HG02943 (cell line): ENCODE results near the gene SLC22A23.

Source experiments
- ATAC-seq: cut with Tn5 transposase; IDR thresholded peaks from one replicate; pipeline ENCODE4 v1.9.1; 2021; ENCODE audit warnings: mild to moderate bottlenecking, low read depth, moderate library complexity; ENCODE audit not compliant: unreplicated experiment

SLC22A23 gene

GRCh38 chr6:3326184-3326971, 130.5 kb downstream of the SLC22A23 start:
- ATAC-seq: no peak

DNA sequence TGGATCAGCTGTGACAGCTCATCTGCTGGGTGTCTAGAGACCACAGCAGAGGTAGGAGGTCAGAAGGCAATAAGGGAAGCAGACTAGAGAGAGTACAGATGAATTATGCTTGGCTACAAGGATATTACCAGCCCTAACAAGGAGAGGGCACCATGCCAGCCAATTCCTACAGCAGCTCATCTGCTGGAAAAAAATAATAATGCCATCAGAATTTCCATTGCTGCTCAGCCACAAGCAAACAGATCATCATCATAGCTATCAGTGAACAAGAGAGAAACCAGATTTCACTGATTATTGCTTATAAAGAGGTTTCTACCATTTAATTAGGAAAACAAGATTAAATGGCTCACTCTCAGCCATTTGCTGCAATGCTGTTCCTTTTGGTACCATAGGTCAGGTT, 131.6 kb downstream of the SLC22A23 start:
- no peak for ATAC-seq

DNA sequence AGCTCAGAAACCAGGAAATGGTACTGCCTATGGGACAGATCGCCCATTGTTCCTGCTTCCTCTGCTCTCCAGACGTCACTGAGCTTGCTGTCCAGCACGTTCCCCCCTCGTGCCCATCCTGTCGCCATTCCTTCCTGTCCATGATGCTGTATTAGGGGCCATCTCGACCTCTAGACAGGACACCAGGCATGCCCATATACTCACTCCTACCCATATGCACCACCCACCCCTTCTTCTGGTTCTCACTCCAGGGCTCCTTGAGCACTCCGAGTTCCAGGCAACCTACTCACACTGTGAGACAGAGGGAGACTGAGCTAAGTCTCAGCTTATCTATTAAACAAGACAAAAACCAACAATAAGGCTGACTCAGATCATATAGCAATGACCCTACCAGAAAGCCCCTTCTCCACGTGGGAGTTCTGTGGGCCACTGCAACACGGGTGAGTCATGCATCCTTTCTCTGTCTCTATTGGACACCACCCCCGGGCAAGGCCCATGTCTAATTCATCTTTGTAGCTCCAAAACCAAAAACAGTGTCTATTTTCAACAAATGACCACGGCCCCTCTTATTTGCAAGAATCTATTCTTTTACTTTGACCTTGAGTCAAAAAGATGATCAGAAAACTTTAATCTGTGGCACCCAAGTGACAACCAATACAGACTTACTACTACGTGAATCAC, 132.4 kb downstream of the SLC22A23 start:
- ATAC-seq: no peak

DNA sequence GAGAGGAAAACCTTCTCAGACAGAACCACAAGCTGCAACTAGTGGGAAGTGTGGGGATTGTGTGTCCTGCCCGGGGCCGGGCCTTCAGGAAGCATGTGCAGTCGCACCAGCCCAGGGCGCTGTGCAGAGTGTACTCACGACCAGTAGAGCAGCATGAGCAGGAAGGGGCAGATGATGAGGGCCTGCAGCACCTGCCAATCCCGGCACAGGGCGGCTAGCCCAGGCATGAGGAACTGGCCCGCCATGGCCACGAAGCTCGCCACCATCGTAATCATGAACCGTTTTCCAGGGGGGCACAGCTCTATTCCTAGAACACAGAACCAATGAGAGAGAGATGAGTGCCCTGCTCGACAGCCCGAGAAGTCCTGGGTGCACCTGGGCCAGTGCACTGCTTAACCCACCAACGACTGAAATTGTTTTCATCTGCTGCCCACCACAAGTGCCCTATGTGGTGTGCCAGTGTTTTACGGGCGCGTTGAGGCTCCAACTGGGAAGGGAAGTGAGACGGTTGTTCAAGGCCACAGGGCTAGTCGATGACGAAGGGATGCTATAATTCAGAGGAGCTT, 133.1 kb downstream of the SLC22A23 start:
- no peak for ATAC-seq

- no peak for ATAC-seq
Observed at GRCh38 chr6:3323148-3323547, 133.7 kb downstream of the SLC22A23 start.

GRCh38 chr6:3322366-3322890, 134.4 kb downstream of the SLC22A23 start:
- ATAC-seq: no peak

GRCh38 chr6:3321875-3322274, 135.0 kb downstream of the SLC22A23 start:
- no peak for ATAC-seq

- ATAC-seq: no peak
Observed at GRCh38 chr6:3321042-3321441, 135.8 kb downstream of the SLC22A23 start.

DNA sequence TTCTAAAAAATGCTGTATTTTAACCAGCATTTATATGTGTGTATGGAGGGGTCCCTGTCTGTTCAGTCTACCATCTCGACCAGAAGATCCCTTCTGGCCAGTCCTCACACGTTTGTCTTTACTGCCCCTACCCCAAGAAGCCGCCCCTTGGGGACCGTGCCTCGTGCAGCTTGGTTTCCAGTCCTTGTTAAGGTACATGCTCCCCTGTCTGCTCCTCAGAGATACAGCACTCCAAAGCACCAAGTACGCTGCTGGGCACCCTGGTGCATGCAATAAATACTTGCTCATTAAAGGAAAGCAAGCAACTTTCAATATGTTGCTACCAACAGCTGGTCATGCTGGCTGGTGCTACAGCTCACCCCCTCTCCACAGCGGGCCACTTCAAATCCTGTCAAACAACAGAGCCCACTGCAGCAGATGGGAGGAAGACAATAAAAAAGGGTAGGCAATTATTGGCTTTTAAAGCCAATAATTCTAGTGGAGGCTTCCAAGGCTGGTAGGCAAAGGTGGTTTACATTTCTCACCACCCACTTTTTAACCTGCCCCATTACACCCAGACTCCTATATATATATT, 136.5 kb downstream of the SLC22A23 start:
- no peak for ATAC-seq

DNA sequence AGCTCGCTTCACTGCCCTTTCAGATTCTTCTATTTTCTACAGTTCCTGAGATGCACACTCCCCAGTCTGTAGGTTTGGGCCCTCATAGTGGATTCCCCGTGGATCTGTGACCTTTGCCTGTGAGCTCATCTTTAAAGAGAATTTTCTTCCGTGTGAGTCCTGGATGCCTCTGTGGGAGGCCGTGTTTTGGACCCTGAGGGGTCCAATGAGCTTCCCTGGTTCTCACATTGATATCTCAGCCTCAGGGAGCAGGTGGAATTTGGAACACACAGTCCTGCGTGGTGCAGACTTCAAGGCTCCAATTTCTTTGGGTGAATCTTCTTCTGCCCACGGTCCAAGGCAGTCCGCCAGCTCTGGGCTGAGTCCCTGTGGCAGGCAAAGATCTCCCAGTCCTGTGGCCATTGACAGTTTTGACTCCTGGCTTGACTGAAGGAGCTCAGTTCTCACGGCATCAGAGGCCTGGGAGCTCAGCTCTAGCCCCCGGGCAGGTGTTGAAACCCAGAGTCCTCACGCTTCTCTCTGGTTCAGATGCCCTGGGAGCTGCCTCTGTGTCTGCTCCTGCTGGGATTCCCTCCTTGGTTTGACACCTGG, 137.1 kb downstream of the SLC22A23 start:
- ATAC-seq: no peak

DNA sequence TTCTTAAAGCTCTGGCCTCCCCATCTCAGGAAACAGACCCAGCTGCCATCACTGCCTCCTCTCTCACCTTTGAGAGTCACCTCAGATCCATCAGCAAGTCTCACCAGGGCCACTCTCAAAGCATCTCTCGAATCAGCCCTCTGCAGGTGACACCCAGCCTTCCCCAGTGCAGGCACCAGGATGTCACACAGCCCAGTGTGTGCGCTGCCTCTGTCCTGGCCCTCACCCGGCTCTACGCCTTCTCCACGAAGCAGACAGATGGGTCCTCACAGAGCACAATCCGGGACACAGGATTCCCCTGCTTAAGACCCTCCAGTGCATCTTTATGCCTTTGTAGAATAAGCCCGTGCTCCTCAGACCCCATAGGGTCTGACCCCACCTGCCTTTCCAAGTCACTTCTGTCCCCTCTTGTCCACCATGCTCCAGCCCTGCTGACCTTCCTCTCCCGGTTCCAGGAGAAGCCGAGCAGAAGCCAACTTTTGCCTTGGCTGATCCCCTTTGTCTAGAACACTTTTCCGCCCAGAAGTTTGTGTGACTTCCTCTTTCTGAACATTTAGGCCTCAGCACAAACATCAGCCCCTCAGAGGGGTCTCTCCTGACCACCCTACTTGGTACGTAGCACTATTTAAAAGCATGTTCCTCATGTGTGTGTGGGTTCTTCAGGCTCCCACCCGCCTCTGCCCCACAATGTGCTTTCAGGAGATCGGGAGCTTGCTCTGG, 137.9 kb downstream of the SLC22A23 start:
- ATAC-seq: no peak

- no peak for ATAC-seq
Observed at GRCh38 chr6:3318226-3318625, 138.6 kb downstream of the SLC22A23 start.

- no peak for ATAC-seq
Observed at GRCh38 chr6:3317741-3318211, 139.1 kb downstream of the SLC22A23 start.

DNA sequence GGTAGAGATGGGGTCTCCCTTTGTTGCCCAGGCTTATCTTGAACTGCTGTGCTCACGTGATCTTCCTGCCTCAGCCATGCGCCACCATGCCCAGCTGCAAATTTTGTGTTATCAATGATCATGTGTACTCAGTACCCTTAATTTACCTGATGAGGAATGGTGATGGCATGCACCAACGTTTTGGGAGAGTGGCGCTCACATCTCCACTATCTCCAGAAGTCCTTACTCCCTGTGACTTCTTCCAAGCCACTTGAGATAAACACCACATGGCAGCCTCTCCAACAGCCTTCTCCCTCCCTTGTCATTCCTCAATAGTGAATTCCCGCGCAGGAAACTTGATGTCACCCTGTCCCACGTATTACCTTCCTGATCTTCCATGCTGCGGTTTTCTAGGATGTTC, 140.0 kb downstream of the SLC22A23 start:
- ATAC-seq: no peak

DNA sequence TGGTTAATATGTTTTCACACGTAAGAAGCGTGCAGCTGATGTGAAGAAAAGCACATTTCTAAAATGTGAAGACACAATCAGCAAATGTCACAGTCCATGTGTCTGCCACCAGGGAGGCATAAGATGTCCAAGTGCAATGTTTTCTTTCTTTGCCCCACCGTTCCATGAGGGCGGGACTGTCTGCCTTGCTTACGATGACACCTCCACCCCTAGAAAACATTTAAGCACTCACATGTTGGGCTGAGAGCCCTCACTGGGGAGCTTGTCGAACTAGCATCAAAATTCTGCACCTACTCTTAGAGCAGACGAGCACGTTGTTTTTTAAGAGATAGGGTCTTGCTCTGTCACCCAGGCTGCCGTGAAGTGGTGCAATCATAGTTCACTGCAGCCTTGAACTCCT, 140.5 kb downstream of the SLC22A23 start:
- no peak for ATAC-seq

- ATAC-seq: no peak
Observed at GRCh38 chr6:3315841-3316240, 141.0 kb downstream of the SLC22A23 start.

GRCh38 chr6:3314621-3315467, 142.0 kb downstream of the SLC22A23 start:
- no peak for ATAC-seq

DNA sequence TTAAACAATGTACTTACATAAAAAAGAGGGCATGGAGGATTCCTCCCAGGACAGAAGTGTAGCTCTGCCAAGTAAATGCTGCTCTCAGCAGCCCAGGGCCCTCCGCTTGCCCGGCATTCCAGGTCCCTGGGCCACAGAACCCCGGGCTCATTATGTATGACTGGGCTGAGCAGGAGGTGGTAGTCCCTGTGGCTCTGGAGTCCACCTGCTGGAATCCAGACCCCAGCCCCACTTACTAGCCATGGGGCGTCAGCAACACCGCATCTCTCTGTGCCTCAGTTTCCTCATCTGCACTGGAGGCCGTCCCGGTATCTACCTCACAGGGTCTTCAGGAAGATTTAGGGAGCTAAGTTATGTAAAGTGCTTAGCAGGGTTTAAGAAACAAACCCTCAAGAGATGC, 142.7 kb downstream of the SLC22A23 start:
- no peak for ATAC-seq

DNA sequence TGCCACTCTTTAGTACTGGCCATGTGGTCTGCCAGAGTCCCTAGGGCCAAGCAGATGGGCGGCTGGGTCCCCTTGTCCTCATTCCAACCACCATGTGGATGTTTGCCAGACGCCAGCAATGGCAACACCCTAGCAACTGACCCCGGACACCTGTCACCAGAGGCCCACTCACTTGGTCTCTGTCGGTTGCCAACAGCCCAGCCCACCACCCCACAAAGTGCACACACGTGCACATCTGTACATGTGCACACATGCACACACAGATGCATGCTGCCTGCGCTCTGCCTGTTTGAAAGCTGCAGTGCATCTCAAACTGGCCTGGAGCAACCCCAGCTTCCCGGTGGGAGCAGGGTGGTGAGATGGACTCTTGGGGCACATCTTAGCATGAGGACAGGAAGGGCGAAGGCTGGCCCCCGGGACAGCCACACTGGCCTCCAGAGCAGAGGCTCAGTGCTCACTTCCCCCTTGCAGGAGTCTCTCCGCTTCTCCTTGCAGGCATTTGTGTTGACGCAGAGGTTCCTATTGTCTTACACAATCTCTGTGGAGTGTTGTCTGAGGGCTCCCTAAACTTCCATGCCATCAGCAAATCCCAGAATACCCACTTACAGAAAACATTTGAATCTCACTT, 144.1 kb downstream of the SLC22A23 start:
- no peak for ATAC-seq
